ENCODE data around the gene TBX21. TPM values are rescaled to one million over a fixed set of nuclear protein-coding genes. Genes with fewer than 3 reads are reported as not detected.
A peak's percentile ranks its signal among the peaks of the same experiment; 100 is the strongest.
"Not testable (repeated sequence)": the region's sequence is repeated elsewhere in the genome, so short reads cannot be mapped to it uniquely, and the experiment has no call there.

Gene TBX21
- total and polyA plus RNA-seq, 7 donors: under 0.01 to 1.2 (median 0.36) TPM; not detected in 2

DNA sequence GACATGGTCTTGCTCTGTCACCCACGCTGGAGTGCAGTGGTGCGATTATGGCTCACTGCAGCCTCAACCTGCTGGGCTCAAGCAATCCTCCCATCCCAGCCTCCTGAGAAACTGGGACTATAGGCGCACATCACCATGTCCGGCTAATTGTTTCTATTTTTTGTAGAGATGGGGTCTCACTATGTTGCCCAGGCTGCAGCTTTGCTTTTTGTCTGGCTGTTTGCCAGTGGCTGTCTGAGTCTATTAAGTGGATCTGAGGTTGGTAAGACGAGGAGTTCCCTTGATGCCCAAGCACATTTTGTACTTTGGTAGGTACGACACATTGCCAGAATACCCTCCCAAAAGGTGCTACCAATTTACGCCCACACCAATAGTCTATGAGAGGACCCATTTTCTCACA, 5.1 kb downstream of the TBX21 start:
- no peaks in the 10 kb centered on the region for H3K9me3 ChIP-seq
- WGBS, 2 donors: 90 to 91% methylated on average over 7 of the region's 7 CpGs
- H3K4me1 ChIP-seq: peaks cover 0 to 11% (median 10%) of the 10 kb centered on the region in 4 donors
- TF ChIP-seq EP300 (IDR thresholded peaks at IDR 0.05): no peak
- no peak for TF ChIP-seq POLR2AphosphoS5 (IDR thresholded peaks at IDR 0.05)
- TF ChIP-seq, protein P1, sequence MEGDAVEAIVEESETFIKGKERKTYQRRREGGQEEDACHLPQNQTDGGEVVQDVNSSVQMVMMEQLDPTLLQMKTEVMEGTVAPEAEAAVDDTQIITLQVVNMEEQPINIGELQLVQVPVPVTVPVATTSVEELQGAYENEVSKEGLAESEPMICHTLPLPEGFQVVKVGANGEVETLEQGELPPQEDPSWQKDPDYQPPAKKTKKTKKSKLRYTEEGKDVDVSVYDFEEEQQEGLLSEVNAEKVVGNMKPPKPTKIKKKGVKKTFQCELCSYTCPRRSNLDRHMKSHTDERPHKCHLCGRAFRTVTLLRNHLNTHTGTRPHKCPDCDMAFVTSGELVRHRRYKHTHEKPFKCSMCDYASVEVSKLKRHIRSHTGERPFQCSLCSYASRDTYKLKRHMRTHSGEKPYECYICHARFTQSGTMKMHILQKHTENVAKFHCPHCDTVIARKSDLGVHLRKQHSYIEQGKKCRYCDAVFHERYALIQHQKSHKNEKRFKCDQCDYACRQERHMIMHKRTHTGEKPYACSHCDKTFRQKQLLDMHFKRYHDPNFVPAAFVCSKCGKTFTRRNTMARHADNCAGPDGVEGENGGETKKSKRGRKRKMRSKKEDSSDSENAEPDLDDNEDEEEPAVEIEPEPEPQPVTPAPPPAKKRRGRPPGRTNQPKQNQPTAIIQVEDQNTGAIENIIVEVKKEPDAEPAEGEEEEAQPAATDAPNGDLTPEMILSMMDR (IDR thresholded peaks at IDR 0.05): no peak
- no peak for TF ChIP-seq POLR2A (IDR thresholded peaks at IDR 0.05)
- intact Hi-C loops (cut with DNase I): no loop called here
- H3K36me3 ChIP-seq: no peaks in the 10 kb centered on the region
- no peak overlapping the region for H3K4me3 ChIP-seq
- H3K27me3 ChIP-seq: peaks cover 5 to 44% (median 19%) of the 10 kb centered on the region in 3 donors
- no peak overlapping the region for H3K27ac ChIP-seq
- DNase-seq: peak; percentile 14

DNA sequence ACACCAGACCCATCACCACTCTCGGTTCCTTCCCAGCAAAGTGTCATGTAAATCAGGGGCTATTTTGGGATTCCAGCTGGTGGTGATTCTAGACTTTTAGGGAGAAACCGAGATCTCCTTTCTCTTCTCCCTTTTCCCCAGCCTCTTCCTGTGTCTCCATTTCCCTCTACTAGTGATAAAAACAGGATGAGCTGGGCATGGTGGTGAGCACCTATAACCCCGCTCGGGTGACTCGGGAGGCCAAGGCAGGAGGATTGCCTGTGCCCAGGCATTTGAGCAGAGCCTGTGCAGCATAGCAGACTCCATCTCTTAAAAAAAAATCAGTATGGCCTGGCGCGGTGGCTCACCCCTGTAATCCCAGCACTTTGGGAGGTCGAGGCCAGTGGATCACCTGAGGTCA, 6.1 kb downstream of the TBX21 start:
- H3K4me1 ChIP-seq: peaks cover 0 to 1% (median under 1%) of the 10 kb centered on the region in 4 donors
- H3K27ac ChIP-seq: no peak overlapping the region
- WGBS, 2 donors: 80 to 84% methylated on average over 8 of the region's 8 CpGs
- no peaks in the 10 kb centered on the region for H3K9me3 ChIP-seq
- H3K27me3 ChIP-seq: peaks cover 0 to 44% (median 17%) of the 10 kb centered on the region in 3 donors
- H3K36me3 ChIP-seq: no peaks in the 10 kb centered on the region
- intact Hi-C loops (cut with DNase I): no loop called here
- TF ChIP-seq POLR2AphosphoS5 (IDR thresholded peaks at IDR 0.05): no peak
- no peak for TF ChIP-seq EP300 (IDR thresholded peaks at IDR 0.05)
- no peak for TF ChIP-seq POLR2A (IDR thresholded peaks at IDR 0.05)
- TF ChIP-seq, protein P1 (IDR thresholded peaks at IDR 0.05): no peak
- DNase-seq: peak; percentile 22
- H3K4me3 ChIP-seq: no peak overlapping the region

DNA sequence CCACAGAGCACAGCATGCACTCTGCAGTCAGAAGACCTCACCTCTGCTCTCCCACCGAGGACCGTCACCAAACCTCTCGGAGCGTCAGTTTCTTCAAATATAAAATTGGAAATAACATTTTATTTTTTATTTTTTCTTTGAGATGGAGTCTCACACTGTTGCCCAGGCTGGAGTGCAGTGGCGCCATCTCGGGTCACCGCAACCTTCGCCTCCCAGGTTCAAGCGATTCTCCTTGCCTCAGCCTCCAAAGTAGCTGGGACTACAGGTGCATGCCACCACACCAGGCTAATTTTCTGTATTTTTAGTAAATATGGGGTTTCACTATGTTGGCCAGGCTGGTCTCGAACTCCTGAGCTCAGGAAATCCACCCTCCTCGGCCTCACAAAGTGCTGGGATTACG, 6.9 kb downstream of the TBX21 start:
- H3K9me3 ChIP-seq; H3K4me3 ChIP-seq; H3K36me3 ChIP-seq; H3K27ac ChIP-seq; intact Hi-C loops (cut with DNase I); H3K4me1 ChIP-seq: not testable (repeated sequence)
- peak; percentile 21 for DNase-seq
- WGBS, 2 donors: 87 to 88% methylated on average over 12 of the region's 12 CpGs
- peaks cover 0 to 44% (median 16%) of the 10 kb centered on the region in 3 donors for H3K27me3 ChIP-seq

DNA sequence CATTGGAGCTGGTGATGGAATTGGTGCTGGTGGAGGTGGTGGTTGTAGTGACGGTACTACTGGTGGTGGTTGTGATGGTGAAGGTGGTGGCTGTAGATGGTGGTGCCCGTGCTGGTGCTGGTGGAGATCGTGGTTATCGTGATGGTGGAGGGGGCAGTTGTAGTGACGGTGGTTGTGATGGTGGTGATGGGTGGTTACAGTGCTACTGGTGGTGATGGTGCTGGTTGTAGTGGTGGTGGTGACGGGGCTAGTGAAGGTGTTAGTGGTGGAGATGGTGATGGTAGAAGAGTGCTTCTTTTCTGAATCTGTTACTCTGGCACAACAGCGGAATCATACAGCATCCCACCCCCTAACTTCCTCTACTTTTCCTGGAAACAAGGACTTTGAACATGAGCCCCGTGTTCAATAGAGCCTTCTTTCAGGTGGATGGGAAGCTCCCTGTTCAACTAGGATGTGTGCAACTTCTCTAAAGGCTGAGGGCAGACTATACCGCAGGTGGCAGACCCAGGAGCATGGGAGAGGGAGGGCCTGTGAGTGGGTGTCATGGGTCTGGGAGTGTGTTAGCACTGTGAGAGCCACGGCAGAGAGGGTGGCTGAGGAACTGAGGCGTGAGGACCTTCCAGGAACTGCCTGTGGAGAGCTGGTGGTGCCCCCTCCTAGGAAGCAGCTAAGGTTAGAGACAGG, 8.2 kb downstream of the TBX21 start:
- Histone ChIP-seq H3K36me3 (no peaks in the 10 kb centered on the region), H3K27ac (no peak overlapping the region), H3K27me3 (peaks cover 0 to 46% (median 22%) of the 10 kb centered on the region in 3 donors), H3K4me3 (no peak overlapping the region), H3K9me3 (no peaks in the 10 kb centered on the region), H3K4me1 (no peaks in the 10 kb centered on the region)
- DNase-seq: peak; percentile 35
- intact Hi-C loops (cut with DNase I): no loop called here
- TF ChIP-seq, protein P1 (IDR thresholded peaks at IDR 0.05): no peak
- TF ChIP-seq POLR2AphosphoS5 (IDR thresholded peaks at IDR 0.05) (no peak), EP300 (IDR thresholded peaks at IDR 0.05) (no peak), POLR2A (IDR thresholded peaks at IDR 0.05) (no peak)
- 77 to 78% methylated on average over 11 of the region's 11 CpGs for WGBS, 2 donors

DNA sequence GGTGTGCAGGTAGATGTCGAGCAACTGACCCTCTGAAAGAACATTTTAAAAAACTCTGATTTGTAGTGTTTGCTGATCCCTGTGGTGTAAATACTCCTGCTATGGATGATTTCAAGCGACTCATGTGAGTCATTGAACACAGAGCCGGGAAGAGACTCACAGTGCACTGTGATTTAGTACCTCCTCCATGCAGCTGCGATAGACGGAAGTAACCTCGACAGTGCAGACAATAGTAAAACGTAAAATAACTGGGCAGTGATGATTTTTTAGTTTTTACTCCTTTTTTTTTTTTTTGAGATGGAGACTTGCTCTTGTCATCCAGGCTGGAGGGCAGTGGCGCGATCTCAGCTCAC, 8.7 kb downstream of the TBX21 start:
- Histone ChIP-seq H3K4me3 (no peak overlapping the region), H3K4me1 (no peaks in the 10 kb centered on the region), H3K36me3 (no peaks in the 10 kb centered on the region), H3K9me3 (no peaks in the 10 kb centered on the region), H3K27me3 (peaks cover 0 to 49% (median 22%) of the 10 kb centered on the region in 3 donors), H3K27ac (no peak overlapping the region)
- no peak for TF ChIP-seq POLR2A (IDR thresholded peaks at IDR 0.05)
- TF ChIP-seq EP300 (IDR thresholded peaks at IDR 0.05): no peak
- TF ChIP-seq, protein P1 (IDR thresholded peaks at IDR 0.05): no peak
- TF ChIP-seq POLR2AphosphoS5 (IDR thresholded peaks at IDR 0.05): no peak
- WGBS, 2 donors: 63 to 80% methylated on average over 9 of the region's 9 CpGs
- intact Hi-C loops (cut with DNase I): no loop called here
- no peak for DNase-seq

All from sigmoid colon (tissue), 7 donors.